H1 (cell line): ENCODE data around the gene GAP43. TPM values are rescaled to one million over a fixed set of nuclear protein-coding genes. Genes with fewer than 3 reads are reported as not detected.

Source experiments
- CTCF ChIA-PET: fragments of 300-600 bp; sonication (Branson Sonifier 250); formaldehyde crosslinking; loops from one replicate; lab custom pipeline; 2021; ENCODE audit not compliant: partially characterized antibody; lab: Charles Lee
- POLR2A ChIA-PET: fragments of 300-600 bp; sonication (Branson Sonifier 250); formaldehyde crosslinking; loops from one replicate; lab custom pipeline; 2021; ENCODE audit warnings: inconsistent platforms; ENCODE audit not compliant: partially characterized antibody; lab: Charles Lee
- DNase-seq, 2 experiments: peaks; one replicate each; pipeline versions ENCODE4 v3.0.0 to v3.0.0-alpha.2; 2010 to 2022; ENCODE audit warnings: low spot score in 2 of 2, low read depth in 1 of 2, mixed read lengths in 1 of 2
- FAIRE-seq: peaks from 2 replicates; lab custom pipeline; 2011; peaks lifted over from hg19 to GRCh38; lab: Jason Lieb, UNC
- H2AFZ ChIP-seq: 2 replicates; pipeline ENCODE4 v1.8.1; 2012; ENCODE audit warnings: low read length, inconsistent platforms
- H2AK5ac ChIP-seq: 2 replicates; pipeline ENCODE4 v1.6.1; 2013; ENCODE audit warnings: low read depth, low read length
- H2BK120ac ChIP-seq: replicated peaks from 2 replicates; pipeline ENCODE3; 2013; ENCODE audit warnings: low read depth, low read length, inconsistent platforms
- H2BK12ac ChIP-seq: 2 replicates; pipeline ENCODE4 v1.6.1; 2013; ENCODE audit warnings: low read depth, low read length
- H2BK15ac ChIP-seq: 2 replicates; pipeline ENCODE4 v1.6.1; 2013; ENCODE audit warnings: low read length
- H2BK20ac ChIP-seq: 2 replicates; pipeline ENCODE4 v1.6.1; 2013; ENCODE audit warnings: low read length
- H2BK5ac ChIP-seq: 2 replicates; pipeline ENCODE4 v1.6.1; 2013; ENCODE audit warnings: low read depth, low read length
- H3K14ac ChIP-seq: 2 replicates; pipeline ENCODE4 v1.6.1; 2013; ENCODE audit warnings: inconsistent platforms; ENCODE audit not compliant: insufficient read length
- H3K18ac ChIP-seq: 2 replicates; pipeline ENCODE4 v1.6.1; 2013; ENCODE audit warnings: low read length; ENCODE audit errors: extremely low read depth
- H3K23ac ChIP-seq: 2 replicates; pipeline ENCODE4 v1.6.1; 2013; ENCODE audit warnings: inconsistent platforms; ENCODE audit not compliant: insufficient read length
- H3K23me2 ChIP-seq: 2 replicates; pipeline ENCODE4 v1.6.1; 2013; ENCODE audit warnings: low read depth, low read length
- H3K27ac ChIP-seq: 2 replicates; pipeline ENCODE4 v1.6.1; 2011; ENCODE audit warnings: low read depth, low read length, inconsistent platforms
- H3K27me3 ChIP-seq, 4 experiments: replicated peaks in 1 of 4; 1 replicate in 1 of 4; 2 replicates in 3 of 4; pipeline versions ENCODE4 v1.6.1 to v1.8.1; 2011 to 2013; ENCODE audit warnings: low read length in 3 of 4, mild to moderate bottlenecking in 3 of 4, inconsistent platforms in 2 of 4, mixed read lengths in 2 of 4, moderate library complexity in 1 of 4; ENCODE audit not compliant: control insufficient read depth in 3 of 4, insufficient read depth in 3 of 4; ENCODE audit errors: extremely low read depth in 1 of 4
- H3K36me3 ChIP-seq, 4 experiments: 2 replicates each; pipeline versions ENCODE4 v1.6.1 to v1.8.1; 2011 to 2013; ENCODE audit warnings: mild to moderate bottlenecking in 4 of 4, low read length in 3 of 4, moderate library complexity in 2 of 4, control low read depth in 1 of 4, inconsistent platforms in 1 of 4; ENCODE audit not compliant: insufficient read depth in 4 of 4, control insufficient read depth in 2 of 4
- H3K4ac ChIP-seq: replicated peaks from 2 replicates; pipeline ENCODE3; 2013; ENCODE audit warnings: low read length, low read depth, mixed read lengths, inconsistent platforms; ENCODE audit not compliant: insufficient read length
- H3K4me1 ChIP-seq, 4 experiments: replicated peaks in 1 of 4; 1 replicate in 1 of 4; 2 replicates in 3 of 4; pipeline versions ENCODE4 v1.6.1 to v1.8.1; 2011 to 2013; ENCODE audit warnings: low read length in 3 of 4, inconsistent platforms in 2 of 4, mixed read lengths in 1 of 4; ENCODE audit not compliant: insufficient read depth in 4 of 4, control insufficient read depth in 3 of 4
- H3K4me2 ChIP-seq, 2 experiments: 2 replicates each; pipeline versions ENCODE4 v1.6.1 to v1.8.1; 2011 to 2013; ENCODE audit warnings: low read depth in 2 of 2, low read length in 2 of 2, control low read depth in 1 of 2, inconsistent platforms in 1 of 2, mild to moderate bottlenecking in 1 of 2; ENCODE audit not compliant: insufficient read depth in 1 of 2
- H3K4me3 ChIP-seq, 4 experiments: fragments of 200-600, 300-600 bp in 1 of 4; sonication (generic), shearing (Covaris generic), sonication (Bioruptor Twin) in 1 of 4; 2 replicates each; pipeline versions ENCODE4 v1.5.1 to v1.8.1; 2011 to 2016; ENCODE audit warnings: low read length in 4 of 4, low read depth in 3 of 4, control low read depth in 2 of 4, inconsistent platforms in 2 of 4, mild to moderate bottlenecking in 2 of 4, mixed read lengths in 1 of 4, moderate library complexity in 1 of 4; ENCODE audit not compliant: insufficient read depth in 2 of 4; ENCODE audit errors: extremely low read depth in 1 of 4
- H3K56ac ChIP-seq: replicated peaks from 2 replicates; pipeline ENCODE3; 2013; ENCODE audit warnings: low read depth, mild to moderate bottlenecking, mixed read lengths, low read length, inconsistent platforms; ENCODE audit not compliant: insufficient read length
- H3K79me1 ChIP-seq: 2 replicates; pipeline ENCODE4 v1.6.1; 2013; ENCODE audit warnings: low read depth, low read length, control low read depth
- H3K79me2 ChIP-seq, 2 experiments: 2 replicates each; pipeline versions ENCODE4 v1.6.1 to v1.8.1; 2012 to 2013; ENCODE audit warnings: low read length in 2 of 2, mild to moderate bottlenecking in 2 of 2, inconsistent platforms in 1 of 2; ENCODE audit not compliant: insufficient read depth in 2 of 2, control insufficient read depth in 1 of 2
- H3K9ac ChIP-seq, 4 experiments: replicated peaks in 1 of 4; 1 replicate in 1 of 4; 2 replicates in 3 of 4; pipeline versions ENCODE4 v1.6.1 to v1.8.1; 2011 to 2013; ENCODE audit warnings: low read depth in 3 of 4, low read length in 3 of 4, control low read depth in 2 of 4, mild to moderate bottlenecking in 2 of 4, moderate library complexity in 2 of 4, inconsistent platforms in 1 of 4; ENCODE audit errors: extremely low read depth in 1 of 4
- H3K9me3 ChIP-seq, 2 experiments: 2 replicates each; pipeline versions ENCODE4 v1.6.1 to v1.8.1; 2012 to 2013; ENCODE audit warnings: mild to moderate bottlenecking in 2 of 2, moderate library complexity in 2 of 2, control low read depth in 1 of 2, inconsistent platforms in 1 of 2, low read depth in 1 of 2, low read length in 1 of 2, mixed read lengths in 1 of 2; ENCODE audit not compliant: insufficient read depth in 2 of 2
- H4K20me1 ChIP-seq, 2 experiments: replicated peaks in 1 of 2; 2 replicates each; pipeline versions ENCODE3 to v1.8.1; 2011 to 2013; ENCODE audit warnings: inconsistent platforms in 2 of 2, low read length in 2 of 2, mild to moderate bottlenecking in 1 of 2; ENCODE audit not compliant: insufficient read depth in 2 of 2, control insufficient read depth in 1 of 2
- H4K5ac ChIP-seq: 2 replicates; pipeline ENCODE4 v1.6.1; 2013; ENCODE audit warnings: low read length, low read depth, mixed read lengths, inconsistent platforms; ENCODE audit not compliant: insufficient read length
- H4K8ac ChIP-seq: 2 replicates; pipeline ENCODE4 v1.8.0; 2013; ENCODE audit warnings: mild to moderate bottlenecking, moderate library complexity, low read length, inconsistent platforms; ENCODE audit not compliant: insufficient read depth; ENCODE audit errors: extremely low read depth
- H4K91ac ChIP-seq: replicated peaks from 2 replicates; pipeline ENCODE3; 2013; ENCODE audit warnings: low read length, mixed read lengths, inconsistent platforms; ENCODE audit not compliant: insufficient read length
- CEBPB ChIP-seq: IDR thresholded peaks from 2 replicates; pipeline ENCODE4 v1.6.1; 2012; ENCODE audit warnings: low read depth, low read length
- GABPA ChIP-seq: IDR thresholded peaks from 2 replicates; pipeline ENCODE4 v1.6.1; 2011; ENCODE audit warnings: mild to moderate bottlenecking, low read length, moderate library complexity, borderline replicate concordance; ENCODE audit not compliant: insufficient read depth
- NANOG ChIP-seq: IDR thresholded peaks from 2 replicates; pipeline ENCODE4 v1.6.1; 2011; ENCODE audit warnings: low read length, low read depth, mild to moderate bottlenecking, inconsistent platforms; ENCODE audit not compliant: insufficient read depth, poor library complexity, severe bottlenecking
- POU5F1 ChIP-seq: IDR thresholded peaks from 2 replicates; pipeline ENCODE4 v1.6.1; 2011; ENCODE audit warnings: low read depth, mild to moderate bottlenecking, low read length, moderate library complexity
- RFX5 ChIP-seq: IDR thresholded peaks from 2 replicates; pipeline ENCODE4 v1.6.1; 2011; ENCODE audit warnings: low read depth, low read length, improper control_type of control experiment, borderline replicate concordance
- TAF7 ChIP-seq: optimal IDR thresholded peaks from 2 replicates; pipeline ENCODE3; 2011; ENCODE audit warnings: low read depth, mild to moderate bottlenecking, inconsistent platforms, low read length, moderate library complexity, borderline replicate concordance
- WGBS, 2 experiments: shearing (Covaris generic) in 1 of 2; methylation state at CpG; one replicate each; pipeline versions ENCODE4 v1.1.6 to v1.1.7; 2013 to 2015; ENCODE audit warnings: low lambda C conversion rate in 2 of 2, mixed read lengths in 2 of 2, inconsistent platforms in 1 of 2, low coverage in 1 of 2, missing lambda C conversion rate in 1 of 2; ENCODE audit not compliant: insufficient replicate concordance in 2 of 2, insufficient coverage in 1 of 2, insufficient read length in 1 of 2; ENCODE audit errors: extremely low coverage in 1 of 2, missing lambda C conversion rate in 1 of 2; 5-methylcytosine and 5-hydroxymethylcytosine counted together
- polyA plus RNA-seq, 7 experiments: library from polyadenylated mRNA; depleted of rRNA in 3 of 7; stranded (reverse) in 5 of 7; unstranded in 2 of 7; fragments of >200 nt in 5 of 7; fragments of 200-250 nt in 2 of 7; gene quantifications; 1 replicate in 5 of 7; 2 replicates in 1 of 7; 4 replicates in 1 of 7; pipeline versions ENCODE4 v1.2.1 to v1.2.3, GENCODE V29; 2011 to 2013; ENCODE audit warnings: missing spikeins in 2 of 7, mixed read lengths in 2 of 7
- total RNA-seq: library from RNA; stranded (reverse); fragmentation: NEBNext Ultra II Directional; extraction: Animal tissue kit (Norgen Biotek cat#: 25700); gene quantifications from 2 replicates; pipeline ENCODE4 v1.2.1, GENCODE V29; 2021

GAP43 gene
- total and polyA plus RNA-seq, 2 of the 8 experiments (the other 6 are each of a cell fraction or from before 2014, with no cell fraction given), result 11.2 to 21.9 TPM

DNA sequence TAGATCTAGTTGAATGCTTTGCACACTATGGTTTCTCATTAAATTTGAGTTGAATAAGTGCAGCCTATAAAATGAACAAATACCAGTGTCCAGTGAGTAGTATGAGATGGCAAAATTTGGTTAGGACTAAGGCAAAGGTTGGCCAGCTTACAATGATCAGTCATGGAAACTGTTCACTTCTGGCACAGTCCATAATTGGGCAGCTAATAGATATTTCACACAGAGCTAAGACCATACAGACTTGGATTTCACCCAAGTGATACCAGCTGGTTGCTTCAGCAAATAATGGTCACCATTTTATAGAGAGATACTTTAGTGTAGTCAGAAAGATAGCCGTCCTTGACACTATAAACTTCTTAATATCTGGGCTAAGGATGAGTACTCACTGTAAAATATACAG lies 15.7 kb downstream of the GAP43 start:
- Histone ChIP-seq H2BK5ac (no peak overlapping the region), H3K18ac (no peak overlapping the region), H3K9me3 (no peaks in the 10 kb centered on the region), H2BK12ac (no peak overlapping the region), H2AK5ac (no peak overlapping the region), H3K27me3 (no peaks in the 10 kb centered on the region), H3K79me2 (no peaks in the 10 kb centered on the region), H3K79me1 (no peaks in the 10 kb centered on the region), H3K27ac (no peak overlapping the region), H2BK20ac (no peak overlapping the region), H2AFZ (no peak overlapping the region), H3K14ac (no peak overlapping the region), H3K9ac (no peak overlapping the region), H3K4me2 (no peak overlapping the region), H3K23me2 (no peaks in the 10 kb centered on the region), H3K4me3 (no peak overlapping the region), H3K36me3 (no peaks in the 10 kb centered on the region), H3K23ac (no peak overlapping the region), H2BK120ac (no peak overlapping the region), H4K8ac (no peak overlapping the region), H2BK15ac (no peak overlapping the region), H4K20me1 (no peaks in the 10 kb centered on the region), H3K56ac (no peak overlapping the region), H4K91ac (no peak overlapping the region), H3K4ac (no peak overlapping the region), H3K4me1 (no peaks in the 10 kb centered on the region), H4K5ac (no peak overlapping the region)
- no peak for TF ChIP-seq GABPA
- no peak for TF ChIP-seq CEBPB
- no peak for TF ChIP-seq TAF7
- TF ChIP-seq POU5F1, result no peak
- TF ChIP-seq RFX5, result no peak
- no peak for TF ChIP-seq NANOG
- ChIA-PET POLR2A (no interaction called here), CTCF (interaction anchor here (0.7 to 1.6 kb wide), 3 partner anchors 15 to 197 kb away, joined by 3 to 6 read pairs (median 3); partner anchors contain the start of gene GAP43)
- no peak for FAIRE-seq
- WGBS, 2 experiments, result 89% methylated on average over 1 of the region's 1 CpG; no CpG with 5 or more reads in 1 of the 2 experiments
- no peak for DNase-seq
